B cell (primary cell): Measurements from ENCODE around the gene PTPRF. TPM values are rescaled to one million over a fixed set of nuclear protein-coding genes. Genes with fewer than 3 reads are reported as not detected.

Source experiments
- ATAC-seq: fragments of 200-7000 bp; cut with Tn5 transposase; one replicate; pipeline ENCODE4 v1.10.0; 2021; ENCODE audit warnings: low read depth, mild to moderate bottlenecking, moderate number of reproducible peaks, moderate library complexity
- CTCF ChIA-PET: fragments of 350-600 bp; sonication (Branson Sonifier 250); formaldehyde crosslinking; loops from one replicate; lab custom pipeline; 2021; ENCODE audit warnings: antibody characterized with exemption, inconsistent platforms; lab: Charles Lee
- POLR2A ChIA-PET: fragments of 350-600 bp; sonication (Branson Sonifier 250); formaldehyde crosslinking; loops from one replicate; lab custom pipeline; 2021; ENCODE audit warnings: antibody characterized with exemption; lab: Charles Lee
- DNase-seq: peaks from one replicate; pipeline ENCODE4 v3.0.0; 2013
- H2AFZ ChIP-seq: 2 replicates; pipeline ENCODE4 v1.6.1; 2012; ENCODE audit warnings: mild to moderate bottlenecking, low read depth, low read length; ENCODE audit not compliant: insufficient read depth, poor library complexity, severe bottlenecking
- H3K27ac ChIP-seq, 2 donors: 1 replicate in 1 of 2; 2 replicates in 1 of 2; pipeline ENCODE4 v1.5.1; 2012 to 2013; ENCODE audit warnings: low read length in 2 of 2, mild to moderate bottlenecking in 2 of 2, moderate library complexity in 1 of 2
- H3K27me3 ChIP-seq, 4 experiments: fragments of 200-600 bp in 1 of 4; sonication (generic) in 1 of 4; replicated peaks in 1 of 4; 1 replicate in 2 of 4; 2 replicates in 2 of 4; pipeline versions ENCODE4 v1.6.1 to v1.7.0; 2013 to 2016; ENCODE audit warnings: low read length in 3 of 4, mild to moderate bottlenecking in 2 of 4, mixed read lengths in 1 of 4, moderate library complexity in 1 of 4; ENCODE audit not compliant: insufficient read depth in 4 of 4, control insufficient read depth in 3 of 4; ENCODE audit errors: control extremely low read depth in 1 of 4
- H3K36me3 ChIP-seq, 2 experiments: replicated peaks in 1 of 2; 1 replicate in 1 of 2; 2 replicates in 1 of 2; pipeline versions ENCODE4 v1.6.1 to v1.7.1; 2013; ENCODE audit warnings: low read length in 1 of 2; ENCODE audit not compliant: insufficient read depth in 2 of 2, control insufficient read depth in 1 of 2; ENCODE audit errors: control extremely low read depth in 1 of 2, extremely low read depth in 1 of 2
- H3K4me1 ChIP-seq, 2 donors: fragments of 200-600 bp in 1 of 2; sonication (generic) in 1 of 2; 1 replicate in 1 of 2; 2 replicates in 1 of 2; pipeline versions ENCODE4 v1.5.1 to v1.6.1; 2013 to 2017; ENCODE audit warnings: low read length in 2 of 2; ENCODE audit not compliant: control insufficient read depth in 2 of 2, insufficient read depth in 2 of 2
- H3K4me2 ChIP-seq: replicated peaks from 2 replicates; pipeline ENCODE3; 2012; ENCODE audit warnings: mild to moderate bottlenecking, low read depth, low read length; ENCODE audit not compliant: poor library complexity, severe bottlenecking
- H3K4me3 ChIP-seq, 5 experiments: fragments of 200-600 bp in 1 of 5; sonication (generic) in 1 of 5; 1 replicate in 3 of 5; 2 replicates in 2 of 5; pipeline versions ENCODE4 v1.5.1 to v1.7.0; 2011 to 2016; ENCODE audit warnings: low read length in 4 of 5, mild to moderate bottlenecking in 4 of 5, low read depth in 2 of 5, control low read depth in 1 of 5, moderate library complexity in 1 of 5; ENCODE audit not compliant: insufficient read depth in 1 of 5; ENCODE audit errors: control extremely low read depth in 1 of 5, extremely low read depth in 1 of 5
- H3K79me2 ChIP-seq: fragments of 200-600 bp; sonication (generic); one replicate; pipeline ENCODE4 v1.6.0; 2016; ENCODE audit warnings: low read length; ENCODE audit not compliant: control insufficient read depth, insufficient read depth
- H3K9ac ChIP-seq: fragments of 200-600 bp; sonication (generic); 2 replicates; pipeline ENCODE4 v1.6.1; 2017; ENCODE audit warnings: mild to moderate bottlenecking, low read length, moderate library complexity
- H3K9me3 ChIP-seq, 3 donors: one replicate each; pipeline versions ENCODE4 v1.6.1 to v1.7.1; 2013; ENCODE audit warnings: low read length in 2 of 3; ENCODE audit not compliant: control insufficient read depth in 2 of 3, insufficient read depth in 1 of 3; ENCODE audit errors: control extremely low read depth in 1 of 3
- H4K20me1 ChIP-seq: 2 replicates; pipeline ENCODE4 v1.6.0; 2012; ENCODE audit warnings: mild to moderate bottlenecking, low read length; ENCODE audit not compliant: insufficient read depth, control insufficient read depth, poor library complexity, severe bottlenecking
- H3K27ac Mint-ChIP-seq: one replicate; pipeline ENCODE4 v1.8.0; 2021; ENCODE audit warnings: mixed read lengths
- H3K27me3 Mint-ChIP-seq: one replicate; pipeline ENCODE4 v1.8.0; 2021; ENCODE audit warnings: mixed read lengths
- H3K4me1 Mint-ChIP-seq: one replicate; pipeline ENCODE4 v1.8.0; 2021; ENCODE audit warnings: mixed read lengths
- H3K4me3 Mint-ChIP-seq: one replicate; pipeline ENCODE4 v1.8.0; 2021; ENCODE audit warnings: mixed read lengths
- H3K9me3 Mint-ChIP-seq: one replicate; pipeline ENCODE4 v1.8.0; 2022; ENCODE audit warnings: mixed read lengths; ENCODE audit not compliant: insufficient read depth
- EZH2 ChIP-seq: IDR thresholded peaks from 2 replicates; pipeline ENCODE4 v1.6.1; 2012; ENCODE audit warnings: borderline replicate concordance, low read depth, mild to moderate bottlenecking, moderate library complexity, low read length; ENCODE audit not compliant: insufficient read depth, poor library complexity, severe bottlenecking
- WGBS: methylation state at CpG from one replicate; pipeline ENCODE4 v1.1.5; 2013; ENCODE audit warnings: missing lambda C conversion rate; ENCODE audit not compliant: insufficient coverage; 5-methylcytosine and 5-hydroxymethylcytosine counted together
- intact Hi-C: fragments of 100-400 bp; cut with micrococcal nuclease; formaldehyde crosslinking; loops from one replicate; pipeline ENCODE4 v1.10.0; 2022
- polyA plus RNA-seq: library from polyadenylated mRNA; depleted of rRNA; stranded (reverse); fragments of >200 nt; gene quantifications from 2 replicates; pipeline ENCODE4 v1.2.3, GENCODE V29; 2012
- total RNA-seq, 2 donors: library from RNA; stranded (reverse); fragments of 120-200 nt in 1 of 2; gene quantifications; 1 replicate in 1 of 2; 2 replicates in 1 of 2; pipeline versions ENCODE4 v1.2.3 to v1.2.4, GENCODE V29; 2013 to 2022
- TF ChIP-seq, protein P1 (sequence below): fragments of 200-600 bp; IDR thresholded peaks from one replicate; pipeline ENCODE4 v1.8.0; 2022; ENCODE audit warnings: antibody characterized with exemption, mild to moderate bottlenecking

Gene PTPRF
- total and polyA plus RNA-seq, 2 donors (not counting 1 experiment from before 2014, with no cell fraction given): 0.07 to 0.13 TPM

DNA sequence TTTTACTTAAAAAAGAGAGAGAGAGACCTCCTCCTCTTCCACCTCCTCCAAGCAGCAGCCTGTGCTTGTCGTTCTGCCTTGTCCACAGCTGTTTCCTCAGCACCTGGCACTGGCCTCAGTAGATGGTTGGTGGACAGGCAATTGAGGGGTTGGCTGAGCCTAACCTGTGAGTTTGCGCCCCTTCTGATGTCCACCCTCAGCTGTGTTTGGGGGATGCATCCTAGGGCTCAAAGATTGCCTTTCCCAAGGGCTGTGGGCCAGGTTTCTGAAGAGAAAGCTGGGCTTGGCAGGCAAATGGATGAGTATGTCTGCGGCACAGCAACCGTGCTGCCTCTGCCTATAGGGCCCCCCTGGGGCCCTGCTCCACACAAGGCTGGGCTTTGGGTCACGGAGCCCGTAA lies 84.2 kb downstream of the PTPRF start:
- ChIA-PET CTCF (no interaction called here), POLR2A (no interaction called here)
- Histone ChIP-seq H3K27ac (no peak overlapping the region), H3K4me1 (no peaks in the 10 kb centered on the region), H3K9me3 (peaks cover 0 to 2% (median 0%) of the 10 kb centered on the region in 3 donors), H3K27me3 (no peaks in the 10 kb centered on the region), H3K9ac (no peak overlapping the region), H3K4me3 (no peak overlapping the region), H3K4me2 (no peak overlapping the region), H3K79me2 (no peaks in the 10 kb centered on the region), H2AFZ (no peak overlapping the region), H3K36me3 (no peaks in the 10 kb centered on the region), H4K20me1 (no peaks in the 10 kb centered on the region)
- no peak for ATAC-seq
- WGBS: 96% methylated on average over 5 of the region's 6 CpGs
- no peak overlapping the region for H3K4me3 Mint-ChIP-seq
- TF ChIP-seq EZH2: no peak
- TF ChIP-seq, protein P1, sequence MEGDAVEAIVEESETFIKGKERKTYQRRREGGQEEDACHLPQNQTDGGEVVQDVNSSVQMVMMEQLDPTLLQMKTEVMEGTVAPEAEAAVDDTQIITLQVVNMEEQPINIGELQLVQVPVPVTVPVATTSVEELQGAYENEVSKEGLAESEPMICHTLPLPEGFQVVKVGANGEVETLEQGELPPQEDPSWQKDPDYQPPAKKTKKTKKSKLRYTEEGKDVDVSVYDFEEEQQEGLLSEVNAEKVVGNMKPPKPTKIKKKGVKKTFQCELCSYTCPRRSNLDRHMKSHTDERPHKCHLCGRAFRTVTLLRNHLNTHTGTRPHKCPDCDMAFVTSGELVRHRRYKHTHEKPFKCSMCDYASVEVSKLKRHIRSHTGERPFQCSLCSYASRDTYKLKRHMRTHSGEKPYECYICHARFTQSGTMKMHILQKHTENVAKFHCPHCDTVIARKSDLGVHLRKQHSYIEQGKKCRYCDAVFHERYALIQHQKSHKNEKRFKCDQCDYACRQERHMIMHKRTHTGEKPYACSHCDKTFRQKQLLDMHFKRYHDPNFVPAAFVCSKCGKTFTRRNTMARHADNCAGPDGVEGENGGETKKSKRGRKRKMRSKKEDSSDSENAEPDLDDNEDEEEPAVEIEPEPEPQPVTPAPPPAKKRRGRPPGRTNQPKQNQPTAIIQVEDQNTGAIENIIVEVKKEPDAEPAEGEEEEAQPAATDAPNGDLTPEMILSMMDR: no peak
- no peaks in the 10 kb centered on the region for H3K4me1 Mint-ChIP-seq
- no peak for DNase-seq
- H3K27ac Mint-ChIP-seq: no peak overlapping the region
- no peaks in the 10 kb centered on the region for H3K9me3 Mint-ChIP-seq
- peaks cover 22% of the 10 kb centered on the region for H3K27me3 Mint-ChIP-seq
- intact Hi-C loops: no loop called here

DNA sequence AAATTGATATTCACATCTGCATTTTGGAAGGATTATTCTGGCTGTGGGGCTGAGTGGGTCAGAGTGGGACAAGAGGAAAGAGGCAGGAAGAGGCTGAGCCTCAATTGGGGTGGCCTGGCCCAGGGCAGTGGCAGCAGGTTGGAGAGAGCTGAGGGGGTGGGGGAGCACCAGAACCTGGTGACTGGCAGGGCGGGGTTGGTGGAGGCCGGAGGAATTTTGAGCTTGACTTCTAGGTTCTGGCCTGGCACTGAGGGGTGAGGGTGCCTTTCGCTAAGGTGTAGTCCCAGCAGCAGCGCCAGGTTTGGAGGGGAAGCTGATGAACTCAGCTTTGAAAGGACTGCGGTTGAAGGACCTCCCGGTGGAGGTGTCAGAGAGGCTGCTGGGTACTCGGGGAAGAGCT lies 85.7 kb downstream of the PTPRF start:
- CTCF ChIA-PET: no interaction called here
- no peak overlapping the region for H3K27ac Mint-ChIP-seq
- H3K4me1 Mint-ChIP-seq: no peaks in the 10 kb centered on the region
- no peak overlapping the region for H3K4me3 Mint-ChIP-seq
- peaks cover 15% of the 10 kb centered on the region for H3K27me3 Mint-ChIP-seq
- TF ChIP-seq, protein P1: no peak
- TF ChIP-seq EZH2: no peak
- POLR2A ChIA-PET: interaction anchor here (0.6 kb wide), 1 partner anchor 444 kb away, joined by 5 read pairs; the partner anchor contains the start of genes CFAP57 and EBNA1BP2
- Histone ChIP-seq H3K36me3 (no peaks in the 10 kb centered on the region), H4K20me1 (no peaks in the 10 kb centered on the region), H3K27ac (no peak overlapping the region), H3K27me3 (no peaks in the 10 kb centered on the region), H3K4me3 (no peak overlapping the region), H3K4me2 (no peak overlapping the region), H2AFZ (no peak overlapping the region), H3K79me2 (no peaks in the 10 kb centered on the region), H3K9me3 (no peaks in the 10 kb centered on the region), H3K4me1 (no peaks in the 10 kb centered on the region), H3K9ac (no peak overlapping the region)
- ATAC-seq (no peak), DNase-seq (no peak)
- H3K9me3 Mint-ChIP-seq: no peaks in the 10 kb centered on the region
- intact Hi-C loops: no loop called here
- WGBS: 97% methylated on average over 7 of the region's 7 CpGs
